Neural progenitor cell (in vitro differentiated cells): Measurements from ENCODE around the gene CTNNBL1.

ENCODE experiments used
- CTCF ChIP-seq: fragments of 200-600 bp; sonication (generic); IDR thresholded peaks from 2 replicates; pipeline ENCODE4 v1.5.1; 2017; ENCODE audit warnings: antibody characterized with exemption, mild to moderate bottlenecking
- EZH2phosphoT487 ChIP-seq: fragments of 200-600 bp; sonication (generic); IDR thresholded peaks from 2 replicates; pipeline ENCODE4 v1.6.1; 2017; ENCODE audit warnings: antibody characterized with exemption

GRCh38 chr20:37681384-37682112 is 12.3 kb upstream of the CTNNBL1 start:
- TF ChIP-seq CTCF (no peak), EZH2phosphoT487 (no peak)
